ENCODE data around the gene MEX3C. TPM values are rescaled to one million over a fixed set of nuclear protein-coding genes. Genes with fewer than 3 reads are reported as not detected.

The MEX3C gene
- total and polyA plus RNA-seq, 2 of the 4 experiments (the other 2 are of a cell fraction) = 26.0 to 50.9 TPM

DNA sequence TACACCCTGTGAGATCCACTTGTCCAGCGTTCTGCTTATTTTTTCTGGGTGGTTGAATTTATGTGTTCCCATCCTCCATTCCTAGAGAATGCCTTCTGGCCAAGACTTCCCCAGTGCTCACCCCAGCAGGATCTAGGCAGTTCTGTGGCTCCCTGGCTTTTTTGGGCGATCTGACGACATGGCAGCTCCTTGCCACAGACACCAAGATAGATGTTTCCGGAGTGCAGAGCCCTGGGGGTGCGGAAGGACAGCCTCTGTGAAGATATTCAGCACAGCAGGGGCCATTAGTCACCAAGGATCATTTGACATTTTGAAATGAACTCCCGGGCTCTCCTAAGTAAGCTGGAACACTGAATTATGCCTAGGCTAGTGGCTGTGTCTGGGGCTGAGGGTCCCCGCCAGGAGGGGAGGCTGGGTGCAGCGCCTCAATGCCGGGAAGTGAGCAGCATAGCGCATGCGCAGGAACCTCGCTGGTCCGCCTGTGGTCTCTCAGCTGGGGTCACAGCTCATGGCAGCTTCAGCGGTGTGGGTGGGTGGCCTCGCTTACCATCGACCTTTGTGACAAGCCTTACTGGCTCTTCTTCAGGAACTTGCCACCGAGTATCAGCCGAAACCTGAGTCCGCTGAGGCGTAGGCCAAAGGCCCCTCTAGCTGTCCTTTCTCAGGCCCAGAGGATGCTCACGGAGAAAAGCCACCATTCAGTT is 60.3 kb downstream of the MEX3C start:
- Histone ChIP-seq H3K4me3 (ENCODE audit: insufficient read depth, low read depth, low read length) (no peak overlapping the region), H3K9ac (ENCODE audit: low read depth, low read length) (no peak overlapping the region), H4K5ac (ENCODE audit: low read depth, low read length) (no peak overlapping the region), H4K8ac (ENCODE audit: low read depth in 2 of 2, low read length in 2 of 2) (no peak overlapping the region), H4K91ac (ENCODE audit: insufficient read depth, low read depth, low read length) (no peak overlapping the region), H3K18ac (ENCODE audit: low read depth, low read length) (no peak overlapping the region), H3K27me3 (ENCODE audit: control insufficient read depth, insufficient read depth, low read length) (no peaks in the 10 kb centered on the region), H2AFZ (replicated peaks; ENCODE audit: low read length, poor library complexity) (no peak overlapping the region), H3K9me3 (ENCODE audit: control insufficient read depth, insufficient read depth, low read length) (no peaks in the 10 kb centered on the region), H3K23ac (ENCODE audit: low read depth, low read length) (no peak overlapping the region), H3K56ac (ENCODE audit: extremely low read depth, insufficient read depth, low read length) (no peak overlapping the region), H3K4me2 (ENCODE audit: low read depth, low read length) (no peak overlapping the region), H2BK120ac (ENCODE audit: low read depth, low read length) (no peak overlapping the region), H3K79me1 (ENCODE audit: low read depth in 1 of 2, low read length in 2 of 2) (no peaks in the 10 kb centered on the region), H3K36me3 (ENCODE audit: control insufficient read depth, insufficient read depth, low read length) (no peaks in the 10 kb centered on the region), H3K4me1 (ENCODE audit: control insufficient read depth, insufficient read depth, low read length) (no peaks in the 10 kb centered on the region), H2BK20ac (ENCODE audit: low read depth, low read length) (no peak overlapping the region), H3K9me1 (ENCODE audit: insufficient read depth, low read length) (no peaks in the 10 kb centered on the region), H3K4ac (ENCODE audit: low read depth, low read length) (no peak overlapping the region), H3K27ac (ENCODE audit: insufficient read depth, low read length) (no peak overlapping the region), H3K14ac (replicated peaks; ENCODE audit: low read depth, low read length) (no peak overlapping the region), H2AK9ac (replicated peaks; ENCODE audit: low read depth, low read length, poor library complexity) (no peak overlapping the region), H2AK5ac (ENCODE audit: low read depth, low read length) (no peak overlapping the region), H4K20me1 (ENCODE audit: insufficient read depth, low read length) (no peaks in the 10 kb centered on the region), H2BK5ac (ENCODE audit: low read depth, low read length, poor library complexity, severe bottlenecking) (no peak overlapping the region), H2BK15ac (ENCODE audit: low read depth, low read length) (no peak overlapping the region)
- dilution Hi-C loops (cut with HindIII; ENCODE audit: low sequenced_read_pairs, unreplicated experiment) (no loop called here), intact Hi-C loops (cut with micrococcal nuclease) (no loop called here), in situ Hi-C loops (cut with MboI; ENCODE audit: low sequenced_read_pairs) (no loop called here)
- DNase-seq (no peak), ATAC-seq (ENCODE audit: low read depth) (no peak)
- TF ChIP-seq, protein P1, sequence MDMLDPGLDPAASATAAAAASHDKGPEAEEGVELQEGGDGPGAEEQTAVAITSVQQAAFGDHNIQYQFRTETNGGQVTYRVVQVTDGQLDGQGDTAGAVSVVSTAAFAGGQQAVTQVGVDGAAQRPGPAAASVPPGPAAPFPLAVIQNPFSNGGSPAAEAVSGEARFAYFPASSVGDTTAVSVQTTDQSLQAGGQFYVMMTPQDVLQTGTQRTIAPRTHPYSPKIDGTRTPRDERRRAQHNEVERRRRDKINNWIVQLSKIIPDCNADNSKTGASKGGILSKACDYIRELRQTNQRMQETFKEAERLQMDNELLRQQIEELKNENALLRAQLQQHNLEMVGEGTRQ (IDR thresholded peaks at IDR 0.05; ENCODE audit: low read depth, low read length) = no peak
- TF ChIP-seq RFX5 (IDR thresholded peaks at IDR 0.05; ENCODE audit: low read depth, low read length) = no peak
- no peak for TF ChIP-seq RAD21 (IDR thresholded peaks at IDR 0.05; ENCODE audit: low read length)
- TF ChIP-seq MAZ (IDR thresholded peaks at IDR 0.05; ENCODE audit: borderline replicate concordance, low read depth, low read length) = no peak
- TF ChIP-seq NFE2L2 (IDR thresholded peaks at IDR 0.05; ENCODE audit: low read depth, low read length) = no peak
- TF ChIP-seq, protein P2, sequence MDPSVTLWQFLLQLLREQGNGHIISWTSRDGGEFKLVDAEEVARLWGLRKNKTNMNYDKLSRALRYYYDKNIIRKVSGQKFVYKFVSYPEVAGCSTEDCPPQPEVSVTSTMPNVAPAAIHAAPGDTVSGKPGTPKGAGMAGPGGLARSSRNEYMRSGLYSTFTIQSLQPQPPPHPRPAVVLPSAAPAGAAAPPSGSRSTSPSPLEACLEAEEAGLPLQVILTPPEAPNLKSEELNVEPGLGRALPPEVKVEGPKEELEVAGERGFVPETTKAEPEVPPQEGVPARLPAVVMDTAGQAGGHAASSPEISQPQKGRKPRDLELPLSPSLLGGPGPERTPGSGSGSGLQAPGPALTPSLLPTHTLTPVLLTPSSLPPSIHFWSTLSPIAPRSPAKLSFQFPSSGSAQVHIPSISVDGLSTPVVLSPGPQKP (IDR thresholded peaks at IDR 0.05; ENCODE audit: borderline replicate concordance, low read depth, low read length) = no peak
- TF ChIP-seq MAFK (IDR thresholded peaks at IDR 0.05; ENCODE audit: low read depth, low read length) = no peak
- no peak for TF ChIP-seq CHD1 (IDR thresholded peaks at IDR 0.05; ENCODE audit: low read depth, low read length)
- TF ChIP-seq, protein P3, sequence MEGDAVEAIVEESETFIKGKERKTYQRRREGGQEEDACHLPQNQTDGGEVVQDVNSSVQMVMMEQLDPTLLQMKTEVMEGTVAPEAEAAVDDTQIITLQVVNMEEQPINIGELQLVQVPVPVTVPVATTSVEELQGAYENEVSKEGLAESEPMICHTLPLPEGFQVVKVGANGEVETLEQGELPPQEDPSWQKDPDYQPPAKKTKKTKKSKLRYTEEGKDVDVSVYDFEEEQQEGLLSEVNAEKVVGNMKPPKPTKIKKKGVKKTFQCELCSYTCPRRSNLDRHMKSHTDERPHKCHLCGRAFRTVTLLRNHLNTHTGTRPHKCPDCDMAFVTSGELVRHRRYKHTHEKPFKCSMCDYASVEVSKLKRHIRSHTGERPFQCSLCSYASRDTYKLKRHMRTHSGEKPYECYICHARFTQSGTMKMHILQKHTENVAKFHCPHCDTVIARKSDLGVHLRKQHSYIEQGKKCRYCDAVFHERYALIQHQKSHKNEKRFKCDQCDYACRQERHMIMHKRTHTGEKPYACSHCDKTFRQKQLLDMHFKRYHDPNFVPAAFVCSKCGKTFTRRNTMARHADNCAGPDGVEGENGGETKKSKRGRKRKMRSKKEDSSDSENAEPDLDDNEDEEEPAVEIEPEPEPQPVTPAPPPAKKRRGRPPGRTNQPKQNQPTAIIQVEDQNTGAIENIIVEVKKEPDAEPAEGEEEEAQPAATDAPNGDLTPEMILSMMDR (conservative IDR thresholded peaks at IDR 0.05; ENCODE audit: low read depth, low read length) = no peak
- TF ChIP-seq BHLHE40 (IDR thresholded peaks at IDR 0.05; ENCODE audit: low read depth, low read length) = no peak
- no peak for TF ChIP-seq POLR2A (IDR thresholded peaks at IDR 0.05; ENCODE audit: low read depth, low read length)
- no peak for TF ChIP-seq RCOR1 (IDR thresholded peaks at IDR 0.05; ENCODE audit: insufficient replicate concordance, low read length)
- no peak for TF ChIP-seq CEBPB (IDR thresholded peaks at IDR 0.05; ENCODE audit: low read depth, low read length)
- no peak for TF ChIP-seq SMC3 (IDR thresholded peaks at IDR 0.05; ENCODE audit: low read depth, low read length)
- no peak for TF ChIP-seq FOS (IDR thresholded peaks at IDR 0.05; ENCODE audit: low read depth, low read length)
- TF ChIP-seq MXI1 (IDR thresholded peaks at IDR 0.05; ENCODE audit: borderline replicate concordance, low read depth, low read length) = no peak
- CTCF ChIA-PET = interaction anchor here (0.8 kb wide), 1 partner anchor 27 kb away, joined by 3 read pairs; no protein-coding TSS in a partner anchor
- POLR2A ChIA-PET (ENCODE audit: unreplicated experiment) = no interaction called here
- no TSS peak for BruUV-seq (replicated peaks)
- WGBS, 2 experiments (ENCODE audit: extremely low coverage in 2 of 2, insufficient read length in 1 of 2) = 75% methylated on average over 10 of the region's 21 CpGs; no CpG with 5 or more reads in 1 of the 2 experiments
